ENCODE results near the gene GARRE1.

The GARRE1 gene

DNA sequence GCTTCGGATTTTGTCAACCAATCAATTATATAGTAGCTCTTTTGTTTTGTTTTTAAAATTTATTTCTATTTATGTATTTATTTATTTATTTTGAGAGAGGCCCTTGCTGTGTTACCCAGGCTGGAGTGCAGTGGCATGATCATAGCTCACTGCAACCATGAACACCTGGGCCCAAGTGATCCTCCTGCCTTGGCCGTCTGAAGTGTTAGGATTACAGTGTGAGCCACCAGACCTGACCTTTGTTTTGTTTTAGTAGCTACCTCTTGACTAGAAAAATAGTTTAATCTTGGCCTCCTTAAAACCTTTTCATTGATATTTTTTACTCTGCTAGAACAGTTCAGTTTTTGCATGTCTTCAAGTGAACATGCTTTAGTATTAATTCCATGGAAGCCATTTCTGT is 15.1 kb downstream of the GARRE1 start:
- Histone ChIP-seq H3K79me2 (ENCODE audit: low read length) (0 out of 2 replicates have a peak, but pooled peaks cover 5% of the 10 kb centered on the region), H3K4me1 (ENCODE audit: low read length) (peaks cover 19% of the 10 kb centered on the region), H3K9me2 (replicated peaks; ENCODE audit: insufficient read depth, low read length) (no peaks in the 10 kb centered on the region), H3K27ac (ENCODE audit: low read length) (peak overlapping the region; percentile 83), H3K9ac (ENCODE audit: low read length) (peak overlapping the region; percentile 43; the same call in 1 of the 2 replicates), H2AFZ (ENCODE audit: low read length) (peak overlapping the region; percentile 72), H3K4me2 (ENCODE audit: low read depth, low read length) (peak overlapping the region; percentile 59), H3K4me3 (ENCODE audit: low read length) (peak overlapping the region; percentile 21; the same call in 1 of the 2 replicates), H4K20me1 (ENCODE audit: insufficient read depth, low read length) (no peaks in the 10 kb centered on the region), H3K27me3 (replicated peaks; ENCODE audit: insufficient read depth, low read length) (no peaks in the 10 kb centered on the region), H3K36me3 (replicated peaks; ENCODE audit: insufficient read depth, low read length) (no peaks in the 10 kb centered on the region), H3F3A (ENCODE audit: insufficient read depth, low read length) (peaks cover 14% of the 10 kb centered on the region), H3K9me3 (replicated peaks; ENCODE audit: insufficient read depth, low read length) (no peaks in the 10 kb centered on the region)
- DNase-seq, result no peak
- TF ChIP-seq, protein P1, sequence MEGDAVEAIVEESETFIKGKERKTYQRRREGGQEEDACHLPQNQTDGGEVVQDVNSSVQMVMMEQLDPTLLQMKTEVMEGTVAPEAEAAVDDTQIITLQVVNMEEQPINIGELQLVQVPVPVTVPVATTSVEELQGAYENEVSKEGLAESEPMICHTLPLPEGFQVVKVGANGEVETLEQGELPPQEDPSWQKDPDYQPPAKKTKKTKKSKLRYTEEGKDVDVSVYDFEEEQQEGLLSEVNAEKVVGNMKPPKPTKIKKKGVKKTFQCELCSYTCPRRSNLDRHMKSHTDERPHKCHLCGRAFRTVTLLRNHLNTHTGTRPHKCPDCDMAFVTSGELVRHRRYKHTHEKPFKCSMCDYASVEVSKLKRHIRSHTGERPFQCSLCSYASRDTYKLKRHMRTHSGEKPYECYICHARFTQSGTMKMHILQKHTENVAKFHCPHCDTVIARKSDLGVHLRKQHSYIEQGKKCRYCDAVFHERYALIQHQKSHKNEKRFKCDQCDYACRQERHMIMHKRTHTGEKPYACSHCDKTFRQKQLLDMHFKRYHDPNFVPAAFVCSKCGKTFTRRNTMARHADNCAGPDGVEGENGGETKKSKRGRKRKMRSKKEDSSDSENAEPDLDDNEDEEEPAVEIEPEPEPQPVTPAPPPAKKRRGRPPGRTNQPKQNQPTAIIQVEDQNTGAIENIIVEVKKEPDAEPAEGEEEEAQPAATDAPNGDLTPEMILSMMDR (IDR thresholded peaks at IDR 0.05; ENCODE audit: low read length), result no peak
- TF ChIP-seq EZH2phosphoT487 (IDR thresholded peaks at IDR 0.05; ENCODE audit: low read length) (no peak), EZH2 (optimal IDR thresholded peaks at IDR 0.05; ENCODE audit: low read depth, low read length) (no peak)

DNA sequence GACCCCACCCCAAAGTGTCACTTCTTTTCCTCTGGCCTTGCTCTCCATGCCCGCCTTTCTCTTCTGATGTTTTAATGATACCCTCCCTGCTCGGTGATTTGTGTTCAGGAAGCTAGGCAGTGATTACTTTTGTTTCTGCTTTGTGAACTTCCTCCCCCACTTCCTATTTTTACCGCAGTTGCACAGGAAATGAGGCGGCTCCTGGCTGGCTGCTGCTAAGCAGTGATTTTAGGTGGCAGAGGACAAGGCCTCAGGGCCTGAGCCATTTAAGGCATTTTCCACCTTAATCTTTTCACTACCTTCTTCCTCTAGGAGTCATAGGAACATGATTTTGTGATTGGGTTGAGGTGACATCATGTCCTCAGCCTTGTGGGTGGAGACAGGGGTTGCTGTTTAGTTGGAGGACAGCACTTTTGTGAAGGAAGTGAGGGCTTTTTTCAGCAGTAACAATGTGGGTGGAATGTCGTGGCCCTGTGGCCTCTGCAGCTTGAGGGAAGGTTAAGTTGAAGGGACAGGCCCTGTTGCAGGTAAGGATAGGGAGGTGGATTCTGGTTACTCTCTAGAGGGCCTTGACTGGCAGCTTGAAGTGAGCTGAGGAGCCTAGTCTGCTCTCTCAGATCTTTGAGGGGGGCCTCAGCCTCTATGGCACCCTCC is 15.7 kb downstream of the GARRE1 start:
- Histone ChIP-seq H3K27ac (ENCODE audit: low read length) (peak overlapping the region; percentile 83), H3K4me3 (ENCODE audit: low read length) (peak overlapping the region; percentile 21), H3K9ac (ENCODE audit: low read length) (peak overlapping the region; percentile 43)

DNA sequence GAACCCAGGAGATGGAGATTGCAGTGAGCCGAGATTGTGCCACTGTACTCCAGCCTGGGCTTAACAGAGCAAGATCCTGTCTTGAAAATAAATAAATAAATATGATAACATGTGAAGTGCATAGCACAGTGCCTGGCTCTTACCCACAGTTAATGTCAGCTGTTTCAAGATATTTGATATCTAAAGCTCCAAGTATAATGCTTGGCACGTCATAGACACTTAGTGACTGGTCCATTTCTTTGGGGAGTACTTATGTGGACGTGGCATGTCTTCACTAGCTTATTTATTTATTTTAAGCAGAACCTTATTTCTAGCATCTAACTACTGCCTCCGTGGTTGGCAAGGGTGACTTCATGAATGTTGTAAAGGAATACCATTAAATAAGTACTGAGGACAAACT is 18.8 kb downstream of the GARRE1 start:
- Histone ChIP-seq H3K4me1 (ENCODE audit: low read length) (peaks cover 19% of the 10 kb centered on the region), H3K9me3 (replicated peaks; ENCODE audit: insufficient read depth, low read length) (no peaks in the 10 kb centered on the region)
- TF ChIP-seq EZH2 (optimal IDR thresholded peaks at IDR 0.05; ENCODE audit: low read depth, low read length), result no peak
- TF ChIP-seq EZH2phosphoT487 (IDR thresholded peaks at IDR 0.05; ENCODE audit: low read length), result no peak
- TF ChIP-seq, protein P1 (IDR thresholded peaks at IDR 0.05; ENCODE audit: low read length), result no peak

More for the DNA sequence above, 15.7 kb downstream of the GARRE1 start:
- peaks cover 19% of the 10 kb centered on the region for H3K4me1 ChIP-seq (ENCODE audit: low read length)
- peak overlapping the region; percentile 59 for H3K4me2 ChIP-seq (ENCODE audit: low read depth, low read length)
- H3K36me3 ChIP-seq (replicated peaks; ENCODE audit: insufficient read depth, low read length), result no peaks in the 10 kb centered on the region
- H3K9me3 ChIP-seq (replicated peaks; ENCODE audit: insufficient read depth, low read length), result no peaks in the 10 kb centered on the region
- H3K27me3 ChIP-seq (replicated peaks; ENCODE audit: insufficient read depth, low read length), result no peaks in the 10 kb centered on the region
- no peaks in the 10 kb centered on the region for H3K9me2 ChIP-seq (replicated peaks; ENCODE audit: insufficient read depth, low read length)
- H4K20me1 ChIP-seq (ENCODE audit: insufficient read depth, low read length), result no peaks in the 10 kb centered on the region
- 0 out of 2 replicates have a peak, but pooled peaks cover 5% of the 10 kb centered on the region for H3K79me2 ChIP-seq (ENCODE audit: low read length)
- peaks cover 14% of the 10 kb centered on the region for H3F3A ChIP-seq (ENCODE audit: insufficient read depth, low read length)
- TF ChIP-seq, protein P1 (IDR thresholded peaks at IDR 0.05; ENCODE audit: low read length), result no peak
- TF ChIP-seq EZH2 (optimal IDR thresholded peaks at IDR 0.05; ENCODE audit: low read depth, low read length) (no peak), EZH2phosphoT487 (IDR thresholded peaks at IDR 0.05; ENCODE audit: low read length) (no peak)
- DNase-seq, result peak; percentile 85
- H2AFZ ChIP-seq (ENCODE audit: low read length), result peak overlapping the region; percentile 72

More for the DNA sequence above, 18.8 kb downstream of the GARRE1 start:
- H3K4me3 ChIP-seq (ENCODE audit: low read length), result no peak overlapping the region
- no peak for DNase-seq
- no peak overlapping the region for H2AFZ ChIP-seq (ENCODE audit: low read length)
- H3K27me3 ChIP-seq (replicated peaks; ENCODE audit: insufficient read depth, low read length), result no peaks in the 10 kb centered on the region
- no peak overlapping the region for H3K4me2 ChIP-seq (ENCODE audit: low read depth, low read length)
- H3K36me3 ChIP-seq (replicated peaks; ENCODE audit: insufficient read depth, low read length), result no peaks in the 10 kb centered on the region
- no peak overlapping the region for H3K27ac ChIP-seq (ENCODE audit: low read length)
- H4K20me1 ChIP-seq (ENCODE audit: insufficient read depth, low read length), result no peaks in the 10 kb centered on the region
- no peak overlapping the region for H3K9ac ChIP-seq (ENCODE audit: low read length)
- 0 out of 2 replicates have a peak, but pooled peaks cover 13% of the 10 kb centered on the region for H3K79me2 ChIP-seq (ENCODE audit: low read length)
- no peaks in the 10 kb centered on the region for H3K9me2 ChIP-seq (replicated peaks; ENCODE audit: insufficient read depth, low read length)
- H3F3A ChIP-seq (ENCODE audit: insufficient read depth, low read length), result peaks cover 14% of the 10 kb centered on the region

Data from MM.1S (cell line).